HT1080 (cell line): ENCODE measurements around the gene PTGIS. TPM values are rescaled to one million over a fixed set of nuclear protein-coding genes. Genes with fewer than 3 reads are reported as not detected.

ENCODE experiments used
- DNase-seq: peaks from one replicate; pipeline ENCODE4 v3.0.0-alpha.2; 2015; ENCODE audit warnings: low read depth
- total RNA-seq: library from RNA; depleted of rRNA; stranded (reverse); fragments of >200 nt; shearing (Covaris generic); gene quantifications from 2 replicates; pipeline ENCODE4 v1.2.3, GENCODE V29; 2014; rRNA removed

PTGIS gene
- total RNA-seq, 1 experiment from 2014 or later: 0.02 TPM

- no peak for DNase-seq
These were observed 92.5 kb downstream of the PTGIS start for GRCh38 chr20:49475292-49476015.

- no peak for DNase-seq
These were observed 96.5 kb downstream of the PTGIS start for GRCh38 chr20:49471397-49471796.

GRCh38 chr20:49470922-49471321 is 97.0 kb downstream of the PTGIS start:
- DNase-seq: no peak

GRCh38 chr20:49469060-49469459 is 98.9 kb downstream of the PTGIS start:
- DNase-seq: no peak

- DNase-seq: no peak
These were observed 99.5 kb downstream of the PTGIS start for GRCh38 chr20:49468412-49468811.

- peak; percentile 13 for DNase-seq
These were observed 101.6 kb downstream of the PTGIS start for GRCh38 chr20:49466114-49466912.

GRCh38 chr20:49464556-49464955 is 103.4 kb downstream of the PTGIS start:
- no peak for DNase-seq

- no peak for DNase-seq
These were observed 105.3 kb downstream of the PTGIS start for GRCh38 chr20:49462626-49463025.

GRCh38 chr20:49461894-49462620 is 105.9 kb downstream of the PTGIS start:
- no peak for DNase-seq

GRCh38 chr20:49460916-49461315 is 107.0 kb downstream of the PTGIS start:
- peak; percentile 72 for DNase-seq

- DNase-seq: no peak
These were observed 107.8 kb downstream of the PTGIS start for GRCh38 chr20:49460131-49460530.

- no peak for DNase-seq
These were observed 108.3 kb downstream of the PTGIS start for GRCh38 chr20:49459684-49460083.

GRCh38 chr20:49457444-49457843 is 110.5 kb downstream of the PTGIS start:
- no peak for DNase-seq

GRCh38 chr20:49456646-49457045 is 111.3 kb downstream of the PTGIS start:
- no peak for DNase-seq

- no peak for DNase-seq
These were observed 112.2 kb downstream of the PTGIS start for GRCh38 chr20:49455691-49456090.

Other genes with a start within 250 kb of the PTGIS start
- gene KCNB1, start 85.5 kb downstream of the PTGIS start, total RNA-seq: 0.02 TPM in 1 of 2 replicates, not detected in the other
- gene B4GALT5, start 145.7 kb upstream of the PTGIS start, total RNA-seq: 27.1 and 41.7 TPM in 2 replicates
- 9.0 and 12.6 TPM in 2 replicates for gene SLC9A8, start 244.7 kb upstream of the PTGIS start, total RNA-seq